ENCODE data around the gene SMCO1.
"Not testable (repeated sequence)": the region's sequence is repeated elsewhere in the genome, so short reads cannot be mapped to it uniquely, and the experiment has no call there.

The SMCO1 gene

DNA sequence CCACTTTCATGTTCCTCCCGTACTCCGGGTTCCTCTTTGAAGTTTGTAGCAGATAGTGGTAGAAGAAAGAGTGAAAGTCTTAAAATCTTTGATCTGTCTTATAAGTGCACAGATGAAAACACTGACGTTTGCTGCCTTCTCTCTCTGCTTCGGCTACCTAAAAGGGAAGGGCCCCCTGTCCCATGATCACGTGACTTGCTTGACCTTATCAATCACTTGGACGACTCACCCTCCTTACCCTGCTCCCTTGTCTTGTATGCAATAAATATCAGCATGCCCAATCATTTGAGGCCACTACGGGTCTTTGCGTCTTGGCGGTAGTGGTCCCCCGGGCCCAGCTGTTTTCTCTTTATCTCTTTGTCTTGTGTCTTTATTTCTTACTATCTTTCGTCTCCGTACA is 6.1 kb upstream of the SMCO1 start:
- DNase-seq (ENCODE audit: low read depth in 2 of 2) = not testable (repeated sequence)

DNA sequence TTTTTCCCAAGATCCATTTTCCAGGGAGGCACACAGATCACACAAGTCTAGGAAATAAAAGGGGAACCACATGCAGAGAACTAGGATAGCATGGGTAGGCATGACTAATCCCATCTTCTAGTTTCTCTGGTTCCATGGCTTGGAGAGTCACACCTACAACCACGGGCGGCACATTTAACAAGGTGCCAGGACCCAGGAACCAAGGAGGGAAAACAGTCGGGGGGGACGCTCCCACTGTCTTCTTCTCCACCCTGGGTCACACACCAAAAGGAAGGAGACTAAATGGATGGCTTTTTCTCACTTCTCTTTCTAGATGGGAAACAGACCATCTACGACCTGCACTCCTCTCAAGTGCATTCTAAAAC is 4.6 kb upstream of the SMCO1 start:
- peak in 1 of 2 donors; percentile 34 for DNase-seq (ENCODE audit: low read depth in 2 of 2)

DNA sequence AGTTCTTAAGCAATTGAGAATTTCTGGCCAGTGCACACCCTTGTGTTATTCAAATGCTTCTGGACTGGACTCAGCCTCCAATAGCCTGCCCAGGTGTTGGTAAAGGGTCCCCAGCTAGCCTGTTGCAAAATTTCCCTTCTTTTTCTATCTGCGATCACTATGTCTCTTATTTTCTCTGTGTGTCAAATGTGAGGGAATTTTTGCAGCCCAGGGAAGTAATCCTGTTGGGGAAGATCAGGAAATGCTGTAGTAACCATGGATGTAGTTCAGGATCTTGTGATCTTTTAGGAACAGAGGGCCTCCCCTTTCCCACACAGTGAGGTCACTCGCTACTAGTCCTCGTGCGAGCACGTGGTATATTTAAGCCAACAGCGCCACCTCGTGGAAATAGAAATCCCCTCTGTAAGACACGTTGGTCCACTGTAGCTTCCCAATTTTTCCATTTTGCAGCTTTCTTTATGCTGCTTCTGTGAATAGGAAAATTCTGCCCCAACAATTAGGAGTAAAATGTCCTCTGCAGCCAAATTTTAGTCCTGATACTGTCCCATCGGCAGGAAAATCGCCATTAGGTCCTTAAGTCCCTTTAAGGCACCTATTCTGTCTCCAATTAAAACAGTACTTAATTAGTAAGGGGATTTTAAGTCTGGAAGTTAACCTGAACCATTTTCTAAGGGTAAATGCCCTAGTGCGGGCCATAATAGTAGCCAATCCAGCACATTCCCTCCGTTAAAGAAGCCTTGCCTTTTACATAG is 4.0 kb upstream of the SMCO1 start:
- DNase-seq (ENCODE audit: low read depth in 2 of 2) = peak; percentile 57 to 68

DNA sequence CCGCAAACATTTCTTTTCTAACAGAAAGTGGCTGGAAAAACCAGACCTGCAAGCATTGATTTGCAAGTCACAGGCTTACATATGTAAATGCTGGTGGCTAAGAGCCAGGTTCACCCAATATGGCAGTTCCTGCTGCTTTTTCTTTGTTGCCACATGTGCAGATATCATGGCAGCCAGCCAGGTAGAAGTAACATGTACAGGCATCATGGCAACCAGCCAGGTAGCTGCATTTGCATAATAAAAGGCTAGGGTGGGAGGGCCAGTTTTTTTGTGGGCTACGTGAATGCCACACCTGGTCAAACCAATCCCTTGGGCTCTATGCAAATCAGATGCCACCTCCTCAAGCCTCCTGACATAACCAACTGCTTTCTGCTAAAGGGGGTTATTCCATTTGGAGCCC is 2.8 kb upstream of the SMCO1 start:
- no peak for DNase-seq (ENCODE audit: low read depth in 2 of 2)

DNA sequence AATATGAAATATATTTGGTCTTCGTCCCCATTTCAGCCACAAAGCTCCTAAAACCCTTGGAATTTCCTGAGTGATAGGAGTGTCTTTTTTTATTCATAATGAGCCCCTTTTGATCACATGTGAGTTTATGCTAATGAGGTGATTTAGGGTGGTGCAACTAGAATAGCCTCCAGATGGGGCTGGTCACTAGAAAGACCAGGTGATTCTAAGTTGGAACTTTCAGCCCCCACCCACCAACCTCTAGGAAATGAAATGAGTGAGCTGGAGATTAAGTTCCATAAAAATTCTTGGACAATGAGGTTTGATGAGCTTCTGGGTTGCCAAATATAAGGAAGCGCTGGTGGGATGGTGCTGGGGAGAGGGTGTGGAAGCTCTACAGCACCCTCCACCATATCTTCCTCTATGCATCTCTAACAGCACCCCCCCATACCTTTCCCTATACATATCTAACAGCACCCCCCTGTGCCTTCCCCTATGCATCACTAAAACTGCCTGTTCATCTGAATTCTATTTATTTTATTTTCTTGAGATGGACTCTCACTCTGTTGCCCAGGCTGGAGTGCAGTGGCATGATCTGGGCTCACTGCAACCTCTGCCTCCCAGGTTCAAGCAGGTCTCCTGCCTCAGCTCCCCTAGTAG is 2.1 kb upstream of the SMCO1 start:
- DNase-seq (ENCODE audit: low read depth in 2 of 2) = no peak

DNA sequence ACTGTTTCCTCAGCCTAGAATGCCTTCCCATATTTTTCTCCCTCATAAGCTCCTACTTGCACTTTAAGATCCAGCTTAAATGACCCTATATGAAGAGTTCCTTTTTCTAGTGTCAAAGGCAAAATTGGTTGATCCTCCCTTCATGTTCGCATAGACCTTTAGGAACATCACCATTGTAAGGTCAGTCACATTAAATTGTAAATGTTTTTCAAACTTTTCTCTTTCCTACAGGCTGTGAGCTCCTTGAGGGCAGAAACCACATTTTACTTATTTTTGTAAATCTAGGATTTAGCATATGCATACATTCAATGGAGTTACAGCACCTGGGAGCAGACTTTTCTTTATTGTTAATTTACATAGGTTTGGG is 813 bp downstream of the SMCO1 start:
- no peak for DNase-seq (ENCODE audit: low read depth in 2 of 2)

DNA sequence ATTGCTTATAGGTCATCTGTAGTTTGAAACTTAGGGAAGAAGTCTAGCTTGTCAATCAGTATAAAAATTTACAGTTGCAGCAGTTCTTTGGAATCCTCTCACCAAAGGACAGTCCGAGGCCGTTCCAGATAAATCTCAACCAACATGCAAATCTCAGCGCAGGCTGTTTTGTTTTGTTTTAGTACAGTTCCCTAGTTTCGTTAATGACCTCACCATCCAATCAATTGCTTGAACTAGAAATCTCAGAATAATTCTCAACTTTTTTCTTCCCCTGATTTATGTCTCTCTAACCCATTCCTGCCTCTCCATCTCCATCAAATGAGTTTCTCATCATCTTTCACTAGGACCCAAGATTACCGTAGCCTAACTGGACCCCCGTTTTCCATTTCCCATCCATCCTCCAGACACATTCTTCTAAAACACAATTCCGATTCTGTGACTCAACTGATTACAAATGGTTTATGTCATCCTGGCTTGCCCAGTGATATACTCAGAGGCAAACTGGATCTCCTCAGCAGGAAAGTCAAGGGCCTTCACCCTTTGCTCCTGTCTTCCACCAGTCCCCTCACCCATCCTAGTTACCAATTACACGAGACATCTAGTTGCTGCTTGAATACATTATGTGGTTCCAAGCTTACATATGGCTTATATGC is 1.3 kb downstream of the SMCO1 start:
- no peak for DNase-seq (ENCODE audit: low read depth in 2 of 2)

DNA sequence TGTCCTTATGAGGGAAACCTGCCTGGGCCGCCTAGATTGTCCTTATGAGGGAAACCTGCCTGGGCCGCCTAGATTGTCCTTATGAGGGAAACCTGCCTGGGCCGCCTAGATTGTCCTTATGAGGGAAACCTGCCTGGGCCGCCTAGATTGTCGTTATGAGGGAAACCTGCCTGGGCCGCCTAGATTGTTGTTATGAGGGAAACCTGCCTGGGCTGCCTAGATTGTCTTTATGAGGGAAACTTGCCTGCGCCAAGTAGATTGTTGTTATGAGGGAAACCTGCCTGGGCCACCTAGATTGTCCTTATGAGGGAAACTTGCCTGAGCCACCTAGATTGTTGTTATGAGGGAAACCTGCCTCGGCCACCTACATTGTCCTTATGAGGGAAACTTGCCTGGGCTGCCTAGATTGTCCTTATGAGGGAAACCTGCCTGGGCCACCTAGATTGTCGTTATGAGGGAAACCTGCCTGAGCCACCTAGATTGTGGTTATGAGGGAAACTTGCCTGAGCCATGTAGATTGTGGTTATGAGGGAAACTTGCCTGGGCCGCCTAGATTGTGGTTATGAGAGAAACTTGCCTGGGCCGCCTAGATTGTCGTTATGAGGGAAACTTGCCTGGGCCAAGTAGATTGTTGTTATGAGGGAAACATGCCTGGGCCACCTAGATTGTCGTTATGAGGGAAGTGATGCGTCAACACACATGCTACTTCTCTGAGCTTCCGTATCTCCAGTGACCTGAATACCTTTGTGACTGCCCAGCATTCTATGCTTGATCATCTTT is 3.3 kb downstream of the SMCO1 start:
- not testable (repeated sequence) for DNase-seq (ENCODE audit: low read depth in 2 of 2)

DNA sequence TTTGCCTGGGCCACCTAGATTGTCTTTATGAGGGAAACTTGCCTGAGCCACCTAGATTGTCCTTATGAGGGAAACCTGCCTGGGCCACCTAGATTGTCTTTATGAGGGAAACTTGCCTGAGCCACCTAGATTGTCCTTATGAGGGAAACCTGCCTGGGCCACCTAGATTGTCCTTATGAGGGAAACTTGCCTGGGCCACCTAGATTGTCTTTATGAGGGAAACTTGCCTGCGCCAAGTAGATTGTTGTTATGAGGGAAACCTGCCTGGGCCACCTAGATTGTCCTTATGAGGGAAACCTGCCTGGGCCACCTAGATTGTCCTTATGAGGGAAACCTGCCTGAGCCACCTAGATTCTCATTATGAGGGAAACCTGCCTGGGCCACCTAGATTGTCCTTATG is 4.0 kb downstream of the SMCO1 start:
- not testable (repeated sequence) for DNase-seq (ENCODE audit: low read depth in 2 of 2)

DNA sequence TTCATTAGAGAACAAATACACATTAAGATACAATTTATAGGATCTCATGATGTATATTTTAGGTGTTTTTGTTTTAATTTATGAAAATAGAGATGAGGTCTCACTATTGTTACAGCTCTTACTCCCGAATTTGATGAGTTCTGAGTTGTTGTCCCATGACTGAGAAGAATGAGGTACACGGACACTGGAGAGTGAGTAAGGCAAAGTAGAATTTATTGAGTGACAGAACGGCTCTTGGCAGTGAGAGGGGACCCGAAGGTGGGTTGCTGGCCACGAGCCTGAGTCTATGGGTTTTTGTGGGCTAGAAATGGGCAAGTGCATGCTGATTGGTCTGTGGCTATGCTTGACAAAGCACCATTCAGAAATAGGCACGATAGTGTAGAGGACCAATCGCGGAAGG is 8.5 kb downstream of the SMCO1 start:
- DNase-seq (ENCODE audit: low read depth in 2 of 2) = no peak

DNA sequence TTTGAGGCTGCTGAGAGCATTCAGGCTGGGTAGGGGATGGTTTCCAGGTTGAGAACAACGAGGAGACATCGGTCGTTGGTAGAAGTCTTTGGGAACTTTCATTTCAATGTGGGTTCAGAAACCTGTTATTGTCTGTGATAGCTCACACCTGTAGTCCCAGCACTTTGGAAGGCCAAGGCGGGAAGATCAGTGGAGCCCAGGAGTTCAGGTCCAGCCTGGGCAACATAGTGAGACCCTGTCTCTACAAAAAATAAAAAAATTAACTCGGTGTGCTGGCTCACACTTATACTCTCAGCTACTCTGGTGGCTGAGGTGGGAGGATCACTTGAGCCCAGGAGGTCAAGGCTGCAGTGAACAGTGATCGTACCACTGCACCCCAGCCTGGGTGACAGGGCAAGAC is 10.6 kb downstream of the SMCO1 start:
- DNase-seq (ENCODE audit: low read depth in 2 of 2) = no peak

DNA sequence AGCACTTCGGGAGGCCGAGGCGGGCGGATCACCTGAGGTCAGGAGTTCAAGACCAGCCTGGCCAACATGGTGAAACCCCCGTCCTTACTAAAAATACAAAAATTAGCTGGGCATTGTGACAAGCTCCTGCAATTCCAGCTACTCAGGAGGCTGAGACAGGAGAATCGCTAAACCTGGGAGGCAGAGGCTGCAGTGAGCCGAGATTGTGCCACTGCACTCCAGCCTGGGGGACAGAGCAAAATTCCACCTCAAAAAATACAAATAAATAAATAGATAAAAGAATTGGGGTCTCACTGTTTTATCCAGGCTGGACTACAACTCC is 11.1 kb downstream of the SMCO1 start:
- DNase-seq (ENCODE audit: low read depth in 2 of 2) = not testable (repeated sequence)

DNA sequence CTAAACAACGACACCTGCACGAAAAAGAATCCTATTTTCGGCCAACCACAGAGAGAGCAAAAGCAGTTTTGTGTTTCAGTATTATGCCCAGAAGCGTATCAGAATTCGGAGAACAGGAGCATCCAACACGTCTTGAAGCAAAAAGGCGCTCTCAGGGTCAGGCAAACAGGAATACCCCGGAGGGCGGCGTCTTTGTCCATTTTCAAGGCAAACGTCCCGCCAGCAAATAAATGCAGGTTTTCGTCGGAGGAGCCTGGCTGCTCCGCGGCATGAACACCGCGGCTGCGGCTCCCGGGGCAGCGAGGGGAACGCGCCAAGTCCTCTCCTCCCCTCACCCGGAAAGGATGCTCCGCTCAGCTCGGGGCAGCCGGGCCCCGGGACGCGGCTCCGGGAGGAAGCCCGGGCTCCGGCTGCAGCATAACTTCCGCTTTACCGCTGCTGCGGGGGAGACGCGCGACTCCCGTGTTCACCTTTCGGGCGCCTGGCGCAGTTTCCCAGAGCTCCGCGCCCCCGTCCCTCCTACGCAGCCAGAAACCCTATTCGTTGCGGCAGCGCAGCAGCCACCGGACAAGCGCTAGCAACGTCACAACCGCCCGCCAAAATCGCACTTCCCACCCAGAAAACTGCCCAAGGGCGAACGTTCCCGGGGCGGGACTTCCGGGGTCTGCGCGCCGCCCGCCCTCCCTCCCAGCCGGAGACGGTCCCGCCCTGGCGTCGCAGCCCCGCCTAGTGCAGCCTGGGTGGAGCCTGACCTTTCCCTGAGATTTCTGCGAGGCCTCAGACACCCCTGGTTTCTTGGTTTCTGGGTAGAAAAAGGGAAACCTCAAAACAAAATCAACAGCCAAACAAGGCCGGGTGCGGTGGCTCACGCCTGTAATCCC is 11.7 kb downstream of the SMCO1 start, which contains the start of gene RNF168:
Gene RNF168 (minus strand): TSS at position 573 of the 881 bp plus-strand sequence. CDS start 595 bp downstream, outside the sequence.
- peak; percentile 93 to 95 for DNase-seq (ENCODE audit: low read depth in 2 of 2)

DNA sequence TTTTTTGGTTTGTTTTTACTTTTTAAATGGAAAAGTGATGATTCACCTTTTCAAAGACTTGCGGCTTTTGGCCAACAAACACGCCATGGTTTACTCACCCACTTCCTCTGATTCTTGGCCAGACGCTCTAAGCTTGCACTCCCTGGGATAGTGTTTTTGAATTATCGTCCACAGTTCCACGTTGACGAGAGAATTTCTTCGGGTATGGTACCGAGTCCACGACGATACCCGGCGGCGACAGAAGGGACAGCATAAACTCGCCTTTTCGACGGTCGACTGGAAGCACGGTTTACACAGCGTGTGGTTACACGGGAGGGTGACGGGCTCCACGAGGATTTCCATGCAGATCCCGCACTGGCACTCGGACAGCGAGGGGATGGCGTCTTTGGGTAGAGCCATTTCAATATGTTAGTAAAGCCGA is 12.4 kb downstream of the SMCO1 start:
- DNase-seq (ENCODE audit: low read depth in 2 of 2) = peak; percentile 22 to 35

DNA sequence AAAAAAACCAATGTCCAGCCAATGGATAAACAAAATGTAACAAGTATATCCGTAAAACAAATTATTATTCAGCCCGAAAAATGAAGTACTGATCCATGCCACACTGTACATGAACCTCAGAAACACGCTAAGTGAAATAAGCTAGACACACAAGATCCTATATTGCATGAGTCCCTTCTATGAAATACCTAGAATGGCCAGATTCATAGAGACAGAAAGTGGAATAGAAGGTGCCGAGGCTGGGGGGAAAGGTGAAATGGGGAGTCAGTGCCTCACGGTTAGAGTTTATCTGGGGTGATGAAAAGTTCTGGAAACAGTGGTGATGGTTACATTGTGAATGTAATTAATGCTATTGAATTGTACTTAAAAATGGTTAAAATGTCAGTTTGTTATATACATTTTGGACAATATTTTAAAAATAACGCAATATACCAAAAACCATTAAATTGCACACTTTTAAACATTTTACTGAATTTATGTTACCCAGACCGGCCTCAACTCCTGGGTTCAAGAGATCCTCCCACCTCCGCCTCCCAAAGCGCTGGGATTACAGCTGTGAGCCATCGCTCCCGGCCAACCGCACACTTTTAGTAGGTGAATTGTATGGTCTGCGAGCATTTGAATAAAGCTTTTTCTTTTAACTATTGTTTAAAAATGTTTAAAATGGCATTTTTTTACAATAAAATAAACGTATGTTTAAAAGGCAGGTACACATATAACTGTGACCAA is 13.7 kb downstream of the SMCO1 start:
- no peak for DNase-seq (ENCODE audit: low read depth in 2 of 2)

DNA sequence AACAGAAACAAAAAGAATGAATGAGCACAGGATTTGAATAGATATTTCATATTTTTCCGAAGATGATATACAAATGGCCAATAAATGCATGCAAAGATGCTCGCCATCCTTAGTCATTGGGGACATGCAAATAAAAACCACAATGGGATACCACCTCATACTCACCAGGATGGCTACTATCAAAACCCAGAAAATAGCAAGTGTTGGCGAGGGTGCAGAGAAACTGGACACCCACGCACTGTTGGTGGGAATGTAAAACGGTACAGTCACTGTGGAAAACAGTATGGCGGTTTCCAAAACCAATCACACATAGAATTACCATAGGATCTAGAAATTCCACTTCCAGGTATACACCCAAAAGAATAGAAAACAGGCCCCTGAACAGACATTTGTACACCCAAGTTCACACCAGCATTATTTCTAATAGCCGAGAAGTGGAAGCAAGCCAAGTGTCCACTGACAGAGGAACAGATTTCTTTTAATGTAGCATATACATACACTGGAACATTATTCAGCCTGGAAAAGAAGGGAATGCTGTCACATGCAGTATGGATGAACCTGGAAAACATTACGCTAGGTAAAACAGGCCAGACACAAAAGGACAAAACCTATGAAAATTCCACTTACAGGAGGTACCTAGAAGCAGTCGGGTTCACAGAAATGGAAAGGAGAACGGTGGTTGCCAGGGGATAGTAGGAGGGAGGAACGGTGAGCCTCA is 15.2 kb downstream of the SMCO1 start:
- peak in 1 of 2 donors; percentile 35 for DNase-seq (ENCODE audit: low read depth in 2 of 2)

DNA sequence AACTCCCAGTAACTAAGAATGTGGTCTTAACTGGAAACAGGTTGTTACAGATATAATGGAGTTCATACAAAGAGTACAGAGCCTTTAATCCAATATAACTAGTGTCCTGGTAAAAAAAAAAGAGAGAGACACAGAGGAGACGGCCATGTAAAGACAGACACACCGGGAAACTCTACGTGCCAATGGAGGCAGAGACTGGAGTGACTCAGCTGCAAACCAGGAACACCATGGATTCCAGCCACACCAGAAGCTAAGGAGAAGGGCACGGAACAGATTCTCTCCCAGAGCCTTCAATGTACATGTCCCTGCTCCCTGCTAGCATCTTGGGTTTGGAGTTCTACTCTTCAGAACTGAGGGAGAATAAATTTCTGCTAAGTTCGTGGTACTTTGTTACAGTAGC is 16.1 kb downstream of the SMCO1 start:
- no peak for DNase-seq (ENCODE audit: low read depth in 2 of 2)

DNA sequence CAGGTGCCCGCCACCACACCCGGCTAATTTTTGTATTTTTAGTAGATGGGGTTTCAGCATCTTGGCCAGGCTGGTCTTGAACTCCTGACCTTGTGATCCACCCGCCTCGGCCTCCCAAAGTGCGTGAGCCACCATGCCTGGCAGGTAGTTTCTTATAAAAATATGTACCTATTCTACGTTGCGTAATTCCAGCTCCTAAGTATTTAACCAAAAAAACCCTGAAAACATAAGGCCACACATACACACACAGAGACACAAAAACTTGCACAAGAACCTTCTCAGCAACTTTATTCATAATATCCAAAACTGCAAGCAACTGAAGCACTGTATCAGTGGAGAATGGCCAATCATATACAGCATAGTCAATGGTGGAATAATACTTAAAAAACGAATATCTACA is 16.8 kb downstream of the SMCO1 start:
- DNase-seq (ENCODE audit: low read depth in 2 of 2) = no peak

DNA sequence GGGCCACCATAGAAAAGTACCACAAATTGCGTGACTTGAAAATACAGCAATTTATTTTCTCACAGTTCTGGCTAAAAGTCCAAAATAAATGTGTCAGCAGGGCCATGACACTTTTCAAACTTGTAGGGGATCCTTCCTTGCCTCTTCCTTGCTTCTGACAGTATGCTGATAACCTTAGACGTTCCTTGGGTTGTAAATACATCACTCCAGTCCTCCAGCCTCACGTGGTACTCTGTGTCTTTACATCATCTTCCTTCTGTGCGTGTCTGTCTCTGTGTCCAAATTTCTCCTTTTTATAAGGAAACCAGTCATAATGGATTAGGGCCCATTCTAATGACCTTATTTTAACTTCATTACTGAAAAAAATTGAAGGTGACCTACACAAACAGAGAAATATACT is 19.0 kb downstream of the SMCO1 start:
- no peak for DNase-seq (ENCODE audit: low read depth in 2 of 2)

DNA sequence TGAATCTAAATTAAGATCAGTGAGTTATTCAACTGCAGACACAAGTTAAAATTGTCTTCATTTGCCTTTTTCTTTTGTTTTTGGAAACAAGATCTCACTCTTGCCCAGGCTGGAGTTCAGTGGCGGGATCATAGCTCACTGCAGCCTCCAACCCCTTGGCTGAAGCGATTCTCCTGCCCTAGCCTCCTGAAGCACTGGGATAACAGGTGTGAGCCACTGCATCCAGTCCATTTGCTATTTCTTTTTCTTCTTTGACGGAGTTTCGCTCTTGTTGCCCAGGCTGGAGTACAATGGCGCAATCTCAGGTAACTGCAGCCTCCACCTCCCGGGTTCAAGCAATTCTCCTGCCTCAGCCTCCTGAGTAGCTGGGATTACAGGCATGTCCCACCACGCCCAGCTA is 21.9 kb downstream of the SMCO1 start:
- DNase-seq (ENCODE audit: low read depth in 2 of 2) = no peak

Data from stimulated activated CD4-positive, alpha-beta T cell treated with anti-CD3 and anti-CD28 coated beads, Interleukin-4, amount 100 ng/mL, for 48 hours (primary cell).